Measurements from ENCODE around the gene PFDN1. TPM values are rescaled to one million over a fixed set of nuclear protein-coding genes. Genes with fewer than 3 reads are reported as not detected.

The PFDN1 gene
- polyA plus RNA-seq, 1 donor from 2014 or later: 147 TPM

- TF ChIP-seq REST (IDR thresholded peaks at IDR 0.05; ENCODE audit: borderline replicate concordance): no peak
- TF ChIP-seq EP300 (conservative IDR thresholded peaks at IDR 0.05; ENCODE audit: poor library complexity, severe bottlenecking): no peak
- no peak for TF ChIP-seq CTCF (IDR thresholded peaks at IDR 0.05; ENCODE audit: poor library complexity, severe bottlenecking)
- TF ChIP-seq SMC3 (conservative IDR thresholded peaks at IDR 0.05; ENCODE audit: poor library complexity): no peak
- TF ChIP-seq MXI1 (conservative IDR thresholded peaks at IDR 0.05; ENCODE audit: poor library complexity, severe bottlenecking): no peak
- no peak for TF ChIP-seq EZH2 (IDR thresholded peaks at IDR 0.05; ENCODE audit: borderline replicate concordance, insufficient read depth, low read length, poor library complexity, severe bottlenecking)
- TF ChIP-seq TAF1 (IDR thresholded peaks at IDR 0.05; ENCODE audit: low read depth): no peak
- TF ChIP-seq POLR2AphosphoS5 (IDR thresholded peaks at IDR 0.05): no peak
- TF ChIP-seq RAD21 (conservative IDR thresholded peaks at IDR 0.05): no peak
- H3K9me2 ChIP-seq (ENCODE audit: insufficient read depth, low read length): no peaks in the 10 kb centered on the region
- no peaks in the 10 kb centered on the region for H4K20me1 ChIP-seq (ENCODE audit: insufficient read depth)
These were observed 65.9 kb downstream of the PFDN1 start for GRCh38 chr5:140236891-140237598.

GRCh38 chr5:140235791-140236551, 66.9 kb downstream of the PFDN1 start:
- no peak overlapping the region for H3K9ac ChIP-seq (ENCODE audit: low read length)
- no peaks in the 10 kb centered on the region for H3K9me3 ChIP-seq (ENCODE audit: low read length)
- no peaks in the 10 kb centered on the region for H3K79me2 ChIP-seq (replicated peaks; ENCODE audit: insufficient read depth, low read length)
- H3K27me3 ChIP-seq (ENCODE audit: insufficient read depth, low read depth, low read length): no peaks in the 10 kb centered on the region
- H3F3A ChIP-seq (ENCODE audit: insufficient read depth, low read length, poor library complexity, severe bottlenecking): no peaks in the 10 kb centered on the region
- no peaks in the 10 kb centered on the region for H3K36me3 ChIP-seq (ENCODE audit: insufficient read depth, low read length)
- no peaks in the 10 kb centered on the region for H4K20me1 ChIP-seq (ENCODE audit: insufficient read depth)
- no peak overlapping the region for H3K4me3 ChIP-seq (ENCODE audit: low read length)
- no peak overlapping the region for H3K27ac ChIP-seq (ENCODE audit: low read length)
- no peaks in the 10 kb centered on the region for H3K9me2 ChIP-seq (ENCODE audit: insufficient read depth, low read length)
- TF ChIP-seq EP300 (conservative IDR thresholded peaks at IDR 0.05; ENCODE audit: poor library complexity, severe bottlenecking) (no peak), EZH2 (IDR thresholded peaks at IDR 0.05; ENCODE audit: borderline replicate concordance, insufficient read depth, low read length, poor library complexity, severe bottlenecking) (no peak), REST (IDR thresholded peaks at IDR 0.05; ENCODE audit: borderline replicate concordance) (no peak), CTCF (IDR thresholded peaks at IDR 0.05; ENCODE audit: poor library complexity, severe bottlenecking) (no peak), SMC3 (conservative IDR thresholded peaks at IDR 0.05; ENCODE audit: poor library complexity) (no peak), POLR2AphosphoS5 (IDR thresholded peaks at IDR 0.05) (no peak), RAD21 (conservative IDR thresholded peaks at IDR 0.05) (no peak), MXI1 (conservative IDR thresholded peaks at IDR 0.05; ENCODE audit: poor library complexity, severe bottlenecking) (no peak), TAF1 (IDR thresholded peaks at IDR 0.05; ENCODE audit: low read depth) (no peak)
- no peak overlapping the region for H2AFZ ChIP-seq (ENCODE audit: low read depth, low read length)
- H3K4me2 ChIP-seq (ENCODE audit: low read length): no peak overlapping the region

More at GRCh38 chr5:140236891-140237598, 65.9 kb downstream of the PFDN1 start:
- Histone ChIP-seq H2AFZ (ENCODE audit: low read depth, low read length) (no peak overlapping the region), H3K4me2 (ENCODE audit: low read length) (no peak overlapping the region), H3K4me3 (ENCODE audit: low read length) (no peak overlapping the region), H3F3A (ENCODE audit: insufficient read depth, low read length, poor library complexity, severe bottlenecking) (no peaks in the 10 kb centered on the region), H3K36me3 (ENCODE audit: insufficient read depth, low read length) (no peaks in the 10 kb centered on the region), H3K9ac (ENCODE audit: low read length) (no peak overlapping the region), H3K27me3 (ENCODE audit: insufficient read depth, low read depth, low read length) (no peaks in the 10 kb centered on the region), H3K27ac (ENCODE audit: low read length) (no peak overlapping the region), H3K79me2 (replicated peaks; ENCODE audit: insufficient read depth, low read length) (no peaks in the 10 kb centered on the region), H3K9me3 (ENCODE audit: low read length) (no peaks in the 10 kb centered on the region)
